GM21723 (cell line): ENCODE results near the gene CST7.
A peak's percentile ranks its signal among the peaks of the same experiment; 100 is the strongest.

ENCODE experiments used
- ATAC-seq: cut with Tn5 transposase; IDR thresholded peaks from one replicate; pipeline ENCODE4 v1.9.1; 2021; ENCODE audit warnings: mild to moderate bottlenecking, moderate library complexity; ENCODE audit not compliant: unreplicated experiment

Gene CST7

DNA sequence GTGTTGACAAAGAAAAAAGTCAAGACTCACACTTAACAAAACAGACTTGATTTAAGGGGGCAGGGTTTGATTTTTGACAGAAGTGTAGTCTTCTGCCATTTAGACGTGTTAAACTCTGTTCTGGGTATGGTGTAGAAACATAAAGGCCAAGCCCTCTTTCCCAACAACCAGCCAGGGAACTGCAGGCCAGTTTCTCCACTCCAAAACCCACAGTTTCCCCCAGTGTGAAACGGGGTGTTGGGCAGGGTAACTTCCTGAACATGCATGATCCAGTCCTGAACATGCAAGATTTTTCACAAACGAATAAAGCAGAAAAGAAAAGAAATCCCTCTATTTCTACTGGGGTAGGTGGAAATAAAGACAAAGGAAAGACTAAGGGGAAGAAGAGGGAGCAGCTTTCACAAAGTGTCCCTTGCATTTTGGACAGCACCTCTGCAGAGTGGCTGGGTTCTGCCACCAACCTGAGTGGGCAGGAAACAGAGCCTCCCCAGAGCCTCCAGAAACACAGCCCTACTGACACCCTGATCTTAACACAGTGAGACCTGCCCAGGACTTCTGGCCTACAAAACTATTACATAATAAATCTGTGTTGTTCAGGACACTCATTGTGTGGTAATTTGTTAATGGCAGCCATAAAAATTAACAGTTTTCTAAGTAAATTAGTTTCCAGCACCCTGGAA, 36.0 kb downstream of the CST7 start:
- no peak for ATAC-seq

DNA sequence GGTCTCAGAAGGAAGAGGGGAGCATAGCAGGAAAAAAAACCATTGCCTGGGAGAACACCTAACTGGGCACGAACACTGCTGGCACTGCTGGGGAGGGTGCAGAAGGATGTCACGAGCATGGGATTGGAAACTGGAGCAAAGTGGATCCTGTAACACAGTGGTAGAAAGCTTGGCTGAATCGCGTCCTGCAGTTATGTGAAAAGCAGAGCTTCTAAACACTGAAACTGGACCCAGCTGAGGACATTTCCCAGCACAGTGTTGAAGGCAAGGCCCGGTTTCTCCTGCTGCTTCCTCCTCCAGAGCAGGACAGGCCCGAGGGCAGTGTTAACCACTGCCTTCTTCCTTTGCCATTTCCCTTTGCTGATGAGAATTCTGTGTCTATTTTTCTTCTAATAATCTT, 36.7 kb downstream of the CST7 start:
- ATAC-seq, result no peak

DNA sequence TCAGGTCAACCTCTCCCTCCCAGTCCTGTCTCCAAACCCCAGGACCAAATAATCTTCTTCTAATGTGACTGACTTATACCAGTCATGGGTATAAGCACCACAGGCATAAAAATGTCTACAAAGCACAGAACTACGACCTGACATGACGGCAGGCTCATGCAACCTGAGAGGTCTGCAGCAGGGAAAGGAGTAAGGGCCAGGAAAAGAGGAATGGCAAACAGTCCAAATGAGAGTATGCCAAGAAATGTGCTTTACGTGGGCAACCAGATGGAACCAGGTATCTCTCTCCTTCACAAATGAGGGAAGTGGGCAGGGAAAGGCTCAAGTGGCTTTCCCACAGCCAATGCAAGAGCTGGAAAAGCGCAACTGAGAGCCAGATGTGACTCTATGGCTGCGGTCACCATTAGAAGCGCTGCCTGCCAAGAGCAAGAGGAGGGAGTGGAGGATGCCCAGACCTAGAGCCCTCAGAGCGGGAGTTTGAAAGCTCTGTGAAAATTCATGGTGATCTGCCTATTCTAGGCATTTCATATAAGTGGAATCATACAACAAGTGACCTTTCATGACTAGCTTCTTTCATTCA, 37.5 kb downstream of the CST7 start:
- ATAC-seq, result no peak

DNA sequence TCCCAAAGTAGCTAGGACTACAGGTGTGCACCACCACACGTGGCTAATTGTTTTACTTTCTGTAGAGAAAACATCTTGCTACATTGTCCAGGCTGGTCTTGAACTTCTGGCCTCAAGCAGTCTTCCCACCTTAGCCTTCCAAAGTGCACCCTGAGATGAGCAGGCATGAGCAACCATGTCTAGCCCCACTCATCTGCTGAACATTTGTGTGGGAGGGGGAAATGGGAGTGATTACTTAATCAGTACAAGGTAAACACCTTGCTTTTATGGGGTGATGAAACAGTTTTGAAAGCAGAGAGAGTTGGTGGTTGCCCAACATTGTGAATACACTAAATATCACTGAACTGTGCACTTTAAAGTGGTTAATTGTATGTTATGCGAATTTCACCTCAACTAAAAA, 38.2 kb downstream of the CST7 start:
- ATAC-seq, result no peak

DNA sequence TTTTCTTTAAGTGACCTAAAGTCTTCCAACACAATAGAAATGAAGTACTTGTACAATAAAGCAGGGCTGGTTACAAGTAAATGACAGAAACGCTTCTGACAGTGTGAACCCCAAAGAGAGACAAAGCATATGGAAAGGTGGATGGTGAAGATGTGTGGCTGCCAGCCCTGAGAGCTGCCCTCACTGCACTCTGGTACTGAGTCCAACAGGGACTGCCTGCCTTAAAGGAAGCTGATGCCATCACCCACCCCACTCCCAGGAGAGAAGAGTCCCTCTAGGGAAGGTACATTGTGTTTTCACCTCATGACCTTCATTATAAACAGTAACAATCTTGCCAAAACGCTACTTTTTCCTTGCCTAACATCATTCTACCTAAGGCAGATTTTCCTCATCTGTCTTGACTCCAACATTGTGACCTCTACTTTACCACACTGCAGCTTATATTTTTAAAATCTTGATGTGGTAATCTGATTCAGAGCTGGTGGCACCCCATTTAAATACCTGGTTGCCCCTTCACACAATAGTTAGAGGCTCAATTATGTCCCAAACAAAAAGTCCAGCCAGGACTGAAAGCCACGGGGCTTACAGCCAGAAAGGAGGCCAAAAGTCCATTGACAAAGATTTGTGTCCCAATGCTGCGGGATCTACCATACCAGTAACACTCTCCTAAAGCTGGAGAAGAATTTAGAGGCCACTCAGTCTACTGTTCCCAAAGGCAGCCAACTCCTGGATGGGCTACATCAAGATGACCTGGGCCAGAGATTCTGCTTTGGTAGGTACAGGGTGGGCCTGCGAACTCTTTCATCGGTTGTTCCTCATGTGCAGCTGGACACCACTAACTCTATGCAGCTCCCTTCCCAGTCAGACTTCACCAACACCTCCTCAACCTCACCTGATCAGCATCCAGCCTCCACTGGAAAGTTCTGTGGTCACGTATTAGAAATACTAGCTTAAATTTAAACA, 39.1 kb downstream of the CST7 start:
- ATAC-seq, result no peak

DNA sequence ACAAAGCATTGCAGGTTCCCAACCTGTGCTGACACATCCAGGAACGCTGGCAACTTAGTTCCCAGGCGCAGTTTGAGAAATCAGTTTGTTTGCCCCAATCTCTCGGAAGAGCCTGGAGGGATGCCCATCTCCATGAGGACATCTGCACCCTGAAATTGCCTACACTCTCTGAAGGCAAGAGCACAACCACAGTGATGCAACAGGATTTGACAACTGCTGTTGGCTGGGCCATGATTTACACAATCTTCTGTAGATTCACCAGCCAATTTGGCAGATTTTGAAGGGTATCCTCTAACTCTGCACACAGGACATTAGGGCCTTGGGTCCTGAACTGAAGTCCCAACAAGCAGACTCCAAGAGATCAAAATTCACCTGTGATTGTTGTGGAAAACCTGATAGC, 40.1 kb downstream of the CST7 start:
- no peak for ATAC-seq

DNA sequence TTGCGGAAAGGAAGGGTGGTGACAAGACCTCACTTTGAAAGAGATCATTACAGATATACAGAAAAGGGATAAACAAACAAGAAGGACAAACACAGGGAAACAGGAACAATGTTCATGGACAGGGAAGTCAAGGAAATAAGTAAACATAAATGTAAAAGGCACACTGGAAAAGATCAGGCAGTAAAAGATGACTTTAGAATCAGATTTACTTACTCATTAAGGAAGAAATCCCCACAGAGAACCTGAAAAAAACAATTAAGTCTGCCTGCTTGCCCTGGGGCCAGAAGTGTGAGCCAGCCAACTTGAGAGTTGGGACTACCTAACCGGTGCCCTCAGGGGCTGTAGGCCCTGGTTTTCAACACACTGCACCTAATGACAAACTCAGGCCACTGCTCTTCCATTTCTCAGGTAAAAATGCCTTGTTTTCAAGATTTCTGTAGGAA, 41.8 kb downstream of the CST7 start:
- ATAC-seq, result no peak

DNA sequence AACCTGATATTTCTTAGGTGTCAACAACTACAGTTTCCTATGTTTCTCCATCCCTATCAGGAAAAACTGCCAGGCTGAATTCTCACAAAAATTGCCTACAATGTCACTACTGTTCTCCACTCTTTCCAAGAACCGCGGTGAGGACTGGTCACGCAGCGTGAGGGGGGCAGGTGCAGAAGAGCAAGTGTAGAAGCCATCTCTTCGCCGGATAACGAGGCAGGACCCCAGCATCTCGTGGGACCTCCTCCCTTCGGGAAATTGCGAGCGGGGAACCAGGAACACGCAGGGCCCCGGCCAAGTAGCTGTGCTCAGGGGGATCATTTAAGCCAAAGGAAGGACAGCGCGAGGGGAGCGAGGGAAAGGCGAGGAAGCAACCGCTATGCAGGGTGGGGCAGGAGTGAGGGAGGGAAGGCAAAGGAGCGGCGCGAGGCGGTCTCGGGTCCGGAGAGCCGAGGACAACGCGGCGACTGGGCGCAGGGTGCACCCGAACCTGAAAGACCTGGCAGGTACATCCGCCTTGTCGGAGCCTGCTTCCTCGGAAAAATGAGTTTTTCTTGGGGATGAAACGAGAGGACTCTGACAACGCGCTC, 42.9 kb downstream of the CST7 start:
- peak; percentile 30 for ATAC-seq

DNA sequence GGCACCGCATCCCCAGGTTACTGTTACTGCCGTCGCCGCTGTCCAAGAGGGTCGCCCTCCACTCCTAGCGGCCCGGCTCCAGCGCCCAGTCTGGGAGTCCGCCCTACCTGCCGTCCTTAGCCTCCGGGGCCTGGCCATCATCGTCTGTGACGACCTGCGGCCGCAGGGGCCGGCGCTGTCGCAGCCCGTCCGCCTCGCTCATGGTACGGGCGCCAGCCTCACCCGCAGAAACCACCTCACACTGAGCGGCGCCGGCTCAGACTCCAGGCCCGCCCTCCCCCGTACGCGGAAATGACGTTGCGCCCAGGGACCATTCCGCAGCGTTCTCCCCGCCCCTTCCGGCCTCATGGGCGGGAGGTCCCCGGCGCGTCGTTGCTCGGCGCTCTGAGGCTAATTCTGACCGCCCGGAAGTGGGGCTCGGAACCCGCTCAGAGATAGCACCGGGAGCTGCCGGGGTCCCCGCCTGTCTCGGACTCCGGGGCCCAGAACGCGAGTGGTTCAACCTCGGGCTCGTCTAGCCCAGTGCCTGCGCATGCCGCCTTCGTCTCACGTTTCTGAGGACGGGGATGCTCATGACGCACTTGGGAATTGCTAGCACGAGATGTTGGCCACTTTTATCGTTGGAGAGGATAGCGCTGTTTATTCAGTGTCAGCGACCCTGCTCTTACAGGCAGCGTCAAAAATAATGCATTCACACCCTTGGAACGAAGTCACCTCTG, 43.6 kb downstream of the CST7 start, which contains the start of gene APMAP:
Gene APMAP (minus strand): TSS at position 265 of the 719 bp plus-strand sequence. CDS start 63 bp downstream, at position 202.
- ATAC-seq, result peak; percentile 95

DNA sequence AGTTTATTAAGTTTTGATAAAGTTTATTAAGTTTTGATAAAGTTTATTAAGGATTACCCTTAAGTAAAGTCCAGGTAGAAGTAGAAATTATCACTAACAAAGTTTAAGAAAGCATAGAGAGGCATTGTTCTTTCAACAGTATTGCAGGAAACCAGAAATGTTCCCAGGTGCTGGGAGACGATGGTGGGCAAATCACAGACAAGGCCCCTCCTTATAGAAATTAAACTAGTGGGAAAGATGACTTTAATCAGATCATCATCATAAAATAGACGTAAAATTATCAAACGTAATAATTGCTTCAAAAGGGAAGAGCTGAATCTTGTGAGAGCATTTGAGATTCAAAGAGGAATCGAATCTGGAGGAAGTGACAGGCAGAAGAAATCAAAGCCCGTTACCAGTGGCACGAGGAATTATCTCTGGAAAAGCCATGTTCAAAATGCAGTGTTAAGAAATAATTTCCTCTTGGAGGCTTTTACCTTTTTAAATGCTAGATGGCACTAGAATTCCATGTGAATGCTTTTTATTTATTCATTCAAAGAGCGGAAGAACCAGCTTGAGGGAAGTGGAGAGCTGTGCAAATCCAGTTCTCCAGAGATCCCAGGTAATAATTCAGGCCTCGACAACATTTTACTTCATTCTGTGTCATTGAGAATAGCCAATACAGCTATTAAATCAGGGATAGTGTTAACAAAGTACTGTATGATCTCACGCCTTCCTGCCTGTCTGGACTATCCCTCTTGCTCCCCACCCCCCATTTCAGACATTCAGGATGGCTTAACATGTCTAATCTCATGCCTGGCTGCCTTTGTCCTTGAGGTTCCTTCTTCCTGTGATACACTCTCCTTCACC, 44.5 kb downstream of the CST7 start:
- no peak for ATAC-seq

DNA sequence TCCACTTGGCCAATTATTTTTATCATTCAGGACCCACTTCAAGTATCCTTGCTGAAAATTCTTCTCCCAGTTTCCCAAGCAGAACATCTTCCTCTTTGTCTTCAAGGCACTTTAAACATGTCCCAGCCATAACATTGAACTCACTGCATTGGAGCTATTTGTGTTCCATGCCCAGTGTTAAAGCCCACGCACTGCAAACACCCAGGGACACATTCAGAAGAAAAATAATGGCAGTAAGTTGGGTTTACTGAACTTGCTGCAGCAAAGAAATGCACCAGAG, 45.1 kb downstream of the CST7 start:
- ATAC-seq, result no peak

DNA sequence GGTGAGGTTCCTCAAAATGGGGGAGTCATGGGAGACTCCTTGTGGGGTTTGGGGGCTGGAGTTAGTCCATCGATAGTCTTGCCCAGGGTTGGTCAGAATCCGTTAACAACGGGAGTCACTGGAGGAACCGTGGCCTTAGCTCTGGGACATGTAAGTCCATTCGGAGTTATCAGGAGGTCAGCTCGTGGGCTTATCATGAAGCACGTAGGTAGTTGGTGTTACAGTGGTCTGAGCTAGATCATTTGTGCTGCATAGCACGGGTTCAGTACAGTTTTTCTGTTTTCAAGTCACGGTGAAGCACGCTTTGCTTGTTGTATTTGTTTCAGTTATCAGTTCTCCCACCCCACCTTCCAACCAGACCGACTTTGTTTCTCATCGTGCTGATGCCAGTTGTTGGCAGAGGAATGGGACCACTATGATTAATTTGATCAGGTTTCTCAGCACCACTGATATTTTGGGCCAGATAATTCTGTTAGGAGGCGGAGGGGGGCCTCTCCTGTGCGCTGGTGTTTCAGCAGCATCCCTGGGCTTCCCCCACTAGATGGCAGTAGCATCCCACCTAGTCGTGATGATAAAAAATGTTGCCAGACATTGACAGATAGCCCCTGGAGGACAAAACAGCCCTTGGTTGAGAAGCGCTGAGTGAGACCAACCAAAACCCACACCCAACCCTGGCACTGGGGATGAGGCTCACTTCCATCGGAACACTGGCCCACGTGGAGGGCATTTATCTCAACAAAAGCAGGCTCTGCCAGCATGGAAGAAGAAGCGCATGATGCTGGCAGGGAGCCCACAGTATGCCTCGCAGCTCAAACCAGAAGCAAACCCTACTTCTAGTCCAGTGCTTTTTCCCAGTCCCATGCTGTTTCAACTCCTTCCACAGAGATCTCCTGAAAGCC, 45.6 kb downstream of the CST7 start:
- no peak for ATAC-seq

DNA sequence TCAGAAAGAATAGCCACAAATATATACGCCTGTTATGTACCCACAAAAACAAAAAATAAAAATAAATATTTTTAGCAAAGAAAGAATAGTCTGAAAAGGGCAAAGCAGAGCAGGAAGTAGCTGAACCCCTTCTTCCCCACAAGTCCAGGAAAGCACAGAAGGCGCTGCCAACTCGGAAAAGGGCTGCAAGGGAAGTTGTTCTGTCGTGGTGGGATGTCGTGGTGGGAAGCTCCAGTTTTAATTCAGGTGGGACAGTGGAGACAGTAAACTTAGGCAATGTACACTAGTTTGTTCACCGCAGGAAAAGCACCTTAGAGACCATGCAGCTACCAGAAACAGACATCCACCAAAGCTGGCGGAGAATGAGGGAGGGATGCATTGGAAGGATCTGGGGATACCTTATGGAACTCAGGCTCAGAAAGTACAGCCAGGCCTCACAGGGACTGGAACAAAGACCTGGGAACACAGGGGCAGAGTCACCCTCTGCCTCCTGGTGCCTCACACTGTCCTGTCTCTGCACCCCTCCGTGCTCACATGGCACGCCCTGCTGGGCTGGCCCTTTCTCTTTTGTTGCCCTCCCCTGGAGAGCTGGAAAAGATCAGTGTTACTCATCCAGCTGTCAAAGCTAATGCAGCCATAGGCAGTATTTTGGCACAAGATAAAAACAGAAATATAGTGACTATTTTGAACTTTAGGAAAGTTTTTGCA, 46.8 kb downstream of the CST7 start:
- ATAC-seq, result no peak

DNA sequence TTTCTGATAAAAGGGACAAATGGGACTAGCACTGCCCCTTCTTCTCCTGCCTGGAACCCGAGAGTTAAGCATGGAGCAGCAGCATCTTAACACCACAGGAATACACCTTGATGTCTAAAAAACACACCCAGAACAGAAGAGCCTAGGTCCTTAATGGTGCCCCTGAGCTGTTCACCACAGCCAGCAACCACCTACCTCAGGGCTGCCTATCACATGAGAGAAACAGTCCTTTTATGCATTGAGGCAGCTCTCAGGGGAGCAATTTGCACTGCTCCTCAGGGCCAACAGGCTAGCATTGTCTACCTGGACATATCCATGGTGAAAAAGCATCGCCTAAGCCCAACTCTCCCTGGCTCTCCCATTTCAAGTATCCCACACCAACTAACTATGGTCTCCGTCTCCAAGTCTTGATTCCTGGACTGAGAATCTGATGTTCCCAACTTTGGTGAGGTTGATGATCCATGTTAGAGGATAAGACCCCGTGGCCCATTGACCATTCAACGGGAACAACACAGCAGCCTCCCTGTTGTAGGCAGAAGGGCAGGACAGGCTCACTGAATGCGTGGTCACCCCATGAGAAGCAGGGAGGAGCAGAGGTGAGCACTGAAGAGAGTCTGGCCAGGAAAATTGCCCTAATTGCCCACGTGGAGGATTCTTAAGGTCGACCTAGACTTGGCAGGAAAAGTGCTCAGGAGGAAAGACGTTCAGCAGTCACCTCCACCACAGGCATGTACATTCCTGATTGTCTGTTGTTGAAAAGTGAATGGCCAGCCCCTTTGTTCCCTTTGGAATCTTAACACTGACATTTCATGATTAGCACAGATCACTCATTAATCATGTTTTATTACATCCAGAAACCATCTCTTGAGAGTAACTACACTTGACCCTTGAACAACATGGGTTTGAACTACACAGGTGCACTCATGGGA, 47.6 kb downstream of the CST7 start:
- ATAC-seq, result no peak

DNA sequence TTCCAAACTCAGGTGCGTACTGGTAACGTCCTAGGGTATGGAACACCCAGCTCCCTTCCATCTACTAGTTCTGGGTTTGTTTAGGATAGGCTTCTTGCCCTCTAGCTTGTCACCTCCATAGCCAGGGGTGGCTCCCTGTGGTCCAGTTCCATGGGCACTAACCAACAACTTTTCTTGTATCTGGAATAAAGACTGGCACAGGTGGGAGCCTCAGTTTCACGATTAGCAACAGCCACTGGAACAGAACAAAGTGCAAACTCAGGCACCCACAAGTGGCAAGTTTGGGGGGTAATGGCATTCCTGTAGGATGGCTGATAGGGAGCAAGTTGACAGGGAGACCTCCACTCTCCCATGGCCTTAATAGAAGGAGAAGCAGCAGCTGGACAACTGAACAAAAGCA, 49.1 kb downstream of the CST7 start:
- no peak for ATAC-seq

DNA sequence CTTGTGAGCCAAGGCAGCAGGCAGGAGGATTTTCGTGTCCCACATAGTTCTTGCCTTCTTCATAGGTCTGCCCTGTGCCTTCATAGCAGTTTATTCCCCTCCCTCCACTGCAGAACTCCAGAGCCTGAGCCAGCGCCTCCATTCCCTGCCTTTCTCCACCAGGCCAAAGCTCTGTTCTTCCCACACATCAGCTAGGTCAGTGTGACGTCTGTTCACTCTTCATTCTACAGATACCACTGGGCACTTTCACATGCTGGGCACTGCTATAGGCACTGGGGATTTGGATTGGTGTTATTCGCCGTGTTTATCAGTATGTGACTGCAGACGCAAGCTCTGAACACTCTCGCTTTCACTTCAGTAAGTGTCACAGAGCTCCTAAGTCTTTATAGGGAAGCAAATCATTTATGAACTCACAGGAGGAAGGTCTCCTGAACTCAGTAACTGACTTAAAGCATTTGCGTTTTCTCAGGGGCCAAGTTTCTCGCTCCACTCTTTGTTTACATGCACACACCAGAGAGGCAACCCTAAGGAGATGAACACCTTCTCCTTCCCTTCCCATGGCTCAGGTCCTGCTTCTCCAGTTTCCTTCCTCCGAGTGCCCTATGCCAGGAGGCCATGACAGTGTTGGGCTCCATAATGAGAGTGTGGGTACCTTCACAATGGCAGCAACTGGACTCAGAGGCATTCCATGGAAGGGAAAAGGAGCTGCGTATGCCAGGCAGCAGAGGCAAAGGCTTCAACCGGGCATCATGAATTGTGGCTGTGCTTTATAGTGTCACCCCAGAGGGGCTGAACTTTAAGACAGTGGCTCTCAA, 49.8 kb downstream of the CST7 start:
- ATAC-seq, result no peak
